Skin epidermis (tissue), 12 donors: ENCODE measurements around the gene HDGFL3.
A peak's percentile ranks its signal among the peaks of the same experiment; 100 is the strongest.
"Not testable (repeated sequence)": the region's sequence is repeated elsewhere in the genome, so short reads cannot be mapped to it uniquely, and the experiment has no call there.

ENCODE experiments used
- H3K27ac ChIP-seq, 21 experiments: fragments of 200-600 bp; sonication (generic) in 11 of 21; one replicate each; pipeline ENCODE4 v1.5.0; 2020; ENCODE audit warnings: mild to moderate bottlenecking in 3 of 21, inconsistent platforms in 2 of 21, moderate library complexity in 2 of 21
- H3K4me3 ChIP-seq, 7 experiments: fragments of 200-600 bp; sonication (generic) in 2 of 7; one replicate each; pipeline ENCODE4 v1.5.0; 2020; ENCODE audit warnings: inconsistent platforms in 2 of 7, mild to moderate bottlenecking in 2 of 7, moderate library complexity in 1 of 7

Gene HDGFL3

DNA sequence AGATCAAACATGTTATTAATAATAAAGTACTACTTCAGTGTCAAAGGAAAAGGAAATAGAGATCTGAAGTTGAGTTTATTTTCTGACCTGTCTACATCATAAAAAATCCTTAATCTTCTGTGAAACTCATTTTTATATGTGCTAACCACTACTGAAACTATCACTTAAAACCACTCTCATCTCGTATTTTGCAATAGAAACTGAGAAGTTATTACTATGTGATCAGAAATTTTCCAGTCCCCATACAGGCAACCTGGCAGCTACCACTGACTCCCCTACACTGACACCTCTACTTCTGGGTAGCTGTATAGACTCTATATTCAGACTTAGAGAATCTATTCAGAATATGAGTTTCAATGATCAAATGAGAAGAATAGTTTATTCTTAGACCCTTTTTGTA, 8.3 kb downstream of the HDGFL3 start:
- Histone ChIP-seq H3K27ac (no peak overlapping the region), H3K4me3 (no peak overlapping the region)

DNA sequence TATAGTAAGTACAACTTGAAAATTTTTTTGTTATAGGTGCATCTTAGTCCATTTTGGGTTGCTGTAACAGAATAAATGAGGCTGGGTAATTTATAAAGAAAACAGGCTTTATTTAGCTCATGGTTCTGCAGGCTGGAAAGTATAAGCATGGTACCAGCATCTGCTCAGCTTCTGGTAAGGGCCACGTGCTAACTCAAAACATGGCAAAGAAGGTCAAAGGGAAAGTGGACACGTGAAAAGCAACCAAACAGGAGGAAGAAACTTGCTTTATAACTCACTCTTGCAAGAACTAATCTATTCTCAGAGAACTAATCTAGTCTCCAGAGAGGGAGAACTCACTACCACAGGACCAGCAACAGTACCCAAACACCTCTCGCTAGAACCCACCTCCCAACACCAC, 9.1 kb downstream of the HDGFL3 start:
- H3K4me3 ChIP-seq, result no peak overlapping the region
- no peak overlapping the region for H3K27ac ChIP-seq

DNA sequence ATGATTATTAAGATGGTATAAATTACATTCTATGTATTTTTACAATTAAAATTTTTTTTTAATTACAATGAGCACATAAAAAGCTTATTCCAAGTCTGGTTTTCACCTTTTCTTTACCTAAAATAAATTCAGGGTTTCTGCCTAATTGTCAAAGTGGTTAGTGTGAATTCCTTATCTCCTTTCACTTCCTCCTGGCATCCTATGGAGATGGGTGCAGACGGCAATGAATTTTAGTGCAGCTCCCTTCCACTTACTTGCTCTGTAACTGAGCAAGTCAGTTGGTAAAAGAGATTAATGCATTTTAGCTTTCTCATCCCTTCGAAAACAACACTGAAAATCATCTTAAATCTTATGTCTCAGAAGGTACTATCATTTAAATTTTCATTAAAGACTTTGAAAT, 13.1 kb downstream of the HDGFL3 start:
- Histone ChIP-seq H3K4me3 (no peak overlapping the region), H3K27ac (no peak overlapping the region)

DNA sequence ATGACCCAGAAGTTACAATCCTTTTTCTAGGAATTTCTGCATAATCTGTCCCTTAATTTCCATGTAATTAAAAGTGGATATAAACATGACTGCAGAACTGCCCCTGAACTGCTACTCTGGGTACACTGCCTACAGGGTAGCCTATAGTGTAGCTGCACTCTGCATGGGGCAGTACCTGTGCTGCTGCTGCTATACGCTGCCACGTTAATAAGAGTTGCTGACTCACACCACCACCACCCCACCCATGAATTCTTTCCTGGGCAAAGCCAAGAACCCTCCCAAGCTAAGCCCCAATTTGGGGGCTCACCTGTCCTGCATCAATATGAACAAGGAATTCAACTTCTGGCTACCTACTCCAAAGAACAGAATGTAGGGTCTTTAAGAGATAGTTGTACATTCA, 13.9 kb downstream of the HDGFL3 start:
- Histone ChIP-seq H3K27ac (no peak overlapping the region), H3K4me3 (no peak overlapping the region)

DNA sequence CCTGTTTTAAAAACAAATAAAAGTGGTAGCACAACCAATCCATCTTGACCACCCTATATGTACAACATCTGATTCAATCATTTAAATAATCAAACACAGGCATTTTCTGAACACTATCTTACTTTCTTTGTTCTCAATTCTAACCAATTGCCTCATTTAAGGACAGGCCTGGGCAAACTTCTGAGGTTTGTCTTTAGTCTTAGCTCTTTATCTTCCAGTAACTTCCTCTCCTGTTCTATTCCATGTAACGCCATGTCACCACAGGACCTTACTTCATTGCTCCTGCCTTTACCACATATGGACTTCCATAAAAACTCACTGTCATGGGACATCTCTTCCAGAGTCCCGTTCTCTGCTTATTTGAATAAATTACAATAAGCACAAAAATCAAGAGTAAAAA, 14.9 kb downstream of the HDGFL3 start:
- no peak overlapping the region for H3K27ac ChIP-seq
- no peak overlapping the region for H3K4me3 ChIP-seq

DNA sequence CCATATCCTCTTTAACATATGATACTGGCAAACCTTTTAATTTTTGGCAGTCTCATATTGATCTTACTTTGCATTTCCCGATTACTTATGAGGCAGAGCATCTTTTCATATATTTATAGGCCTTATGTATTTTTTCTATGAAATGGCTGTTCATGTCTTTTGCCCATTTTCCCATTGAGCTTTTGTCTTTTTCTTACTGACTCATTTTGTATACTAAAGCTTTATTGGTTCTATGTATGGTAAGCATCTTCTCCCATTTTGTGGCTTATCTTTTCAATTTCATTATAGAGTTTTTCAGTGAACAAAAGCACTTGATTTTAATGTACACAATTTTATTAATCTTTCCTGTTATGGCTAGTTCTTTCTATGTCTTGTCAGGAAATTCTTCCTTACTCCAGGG, 17.2 kb downstream of the HDGFL3 start:
- H3K4me3 ChIP-seq, result no peak overlapping the region
- H3K27ac ChIP-seq, result no peak overlapping the region

DNA sequence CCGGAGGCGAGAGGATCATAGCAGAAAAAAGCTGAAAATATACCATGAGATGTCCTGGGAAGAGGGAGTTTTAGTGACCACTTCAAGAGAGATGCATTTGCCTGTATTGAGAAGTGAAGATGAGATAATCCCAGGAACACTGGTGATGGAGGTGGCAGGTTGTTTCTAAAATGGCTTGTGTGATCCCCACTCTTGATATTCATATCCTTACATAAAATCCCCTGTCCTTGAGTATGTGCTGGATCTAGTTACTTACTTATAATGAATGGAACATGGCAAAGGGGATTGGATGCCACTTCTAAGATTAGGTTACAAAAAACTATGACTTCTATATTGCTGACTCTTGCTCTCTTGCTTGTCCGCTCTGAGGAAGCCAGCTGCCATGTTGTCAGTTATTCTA, 22.1 kb downstream of the HDGFL3 start:
- Histone ChIP-seq H3K27ac (no peak overlapping the region), H3K4me3 (no peak overlapping the region)

DNA sequence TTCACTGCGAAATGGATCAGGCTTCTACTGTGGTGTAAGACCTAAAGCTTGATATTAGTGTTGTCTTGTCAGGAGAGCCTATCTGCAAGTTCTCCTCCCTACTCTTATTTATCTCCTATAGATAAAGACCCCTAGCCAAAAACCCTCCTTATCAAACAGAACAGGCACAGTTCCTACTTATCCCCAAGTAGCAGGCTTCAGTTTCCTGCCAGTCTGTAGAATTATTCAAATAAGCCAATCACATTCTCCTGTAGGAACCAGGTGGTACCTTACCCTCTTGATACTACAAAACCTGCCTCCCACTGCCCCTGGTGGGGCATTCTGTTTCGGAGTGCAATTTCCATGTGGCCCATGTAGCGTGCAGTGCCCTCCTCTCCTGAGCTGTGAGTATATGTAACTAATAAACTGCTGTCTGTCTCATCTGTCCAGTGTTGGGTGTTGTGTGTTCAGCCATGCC, 28.7 kb downstream of the HDGFL3 start:
- no peak overlapping the region for H3K4me3 ChIP-seq
- H3K27ac ChIP-seq, result no peak overlapping the region

DNA sequence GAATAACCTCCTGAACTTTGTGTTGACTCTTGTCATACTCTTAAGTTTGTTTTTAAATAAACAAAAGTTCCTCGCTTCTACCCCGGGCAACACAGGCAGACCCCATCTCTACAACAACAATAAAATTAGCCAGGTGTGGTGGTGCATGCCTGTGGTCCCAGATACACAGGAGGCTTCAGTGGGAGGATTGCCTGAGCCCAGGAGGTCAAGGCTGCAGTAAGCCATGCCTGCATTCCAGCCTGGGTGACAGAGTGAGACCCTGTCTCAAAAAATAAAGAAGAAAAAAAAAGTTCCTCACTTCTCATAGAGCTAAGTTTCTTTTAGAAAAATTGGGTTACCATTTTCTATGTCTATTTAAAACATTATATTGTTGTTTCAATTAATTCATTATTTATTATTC, 29.2 kb downstream of the HDGFL3 start:
- no peak overlapping the region for H3K27ac ChIP-seq
- H3K4me3 ChIP-seq, result no peak overlapping the region

DNA sequence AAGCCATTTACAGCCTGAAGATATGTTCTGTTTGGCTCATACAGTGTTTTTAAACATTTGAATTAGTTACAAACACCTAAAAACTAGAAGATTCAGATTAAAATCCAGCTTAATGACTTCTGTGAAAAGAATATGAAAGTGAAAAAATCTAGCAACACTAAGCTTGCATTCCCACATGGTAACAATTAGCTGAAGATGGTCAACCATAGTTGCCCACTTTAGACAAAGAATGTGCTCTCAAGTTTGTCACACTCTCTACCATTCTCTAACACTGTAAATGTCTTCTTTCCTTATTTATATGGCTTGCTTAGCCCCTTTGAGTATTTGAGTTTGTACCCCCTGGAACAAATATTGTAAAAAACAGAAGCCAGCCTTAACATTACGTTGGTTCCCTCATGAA, 32.7 kb downstream of the HDGFL3 start:
- Histone ChIP-seq H3K27ac (peak overlapping the region in 1 of 21 experiments; percentile 36), H3K4me3 (no peak overlapping the region)

DNA sequence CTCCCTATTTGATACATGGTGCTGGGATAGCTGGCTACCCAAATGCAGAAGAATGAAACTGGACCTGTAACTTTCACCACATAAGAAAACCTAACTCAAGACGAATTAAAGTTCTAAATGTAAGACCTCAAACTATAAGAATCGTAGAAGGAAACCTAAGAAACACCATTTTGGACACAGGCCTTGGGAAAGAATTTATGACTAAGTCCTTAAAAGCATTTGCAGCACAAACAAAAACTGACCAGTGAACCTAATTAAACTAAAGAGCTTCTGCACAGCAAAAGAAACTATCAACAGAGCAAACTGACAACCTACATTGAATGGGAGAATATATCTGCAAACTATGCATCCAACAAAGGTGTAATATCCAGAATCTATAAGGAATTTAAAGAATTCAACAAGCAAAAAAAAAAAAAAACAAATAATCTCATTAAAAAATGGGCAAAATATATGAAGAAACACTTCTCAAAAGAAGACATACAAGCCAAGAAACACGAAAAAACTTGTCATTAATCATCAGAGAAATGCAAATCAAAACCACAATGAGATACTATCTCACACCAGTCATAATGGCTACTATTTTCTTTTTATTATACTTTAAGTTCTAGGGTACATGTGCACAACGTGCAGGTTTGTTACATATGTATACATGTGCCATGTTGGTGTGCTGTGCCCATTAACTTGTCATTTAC, 37.0 kb downstream of the HDGFL3 start:
- no peak overlapping the region for H3K27ac ChIP-seq
- H3K4me3 ChIP-seq, result no peak overlapping the region

DNA sequence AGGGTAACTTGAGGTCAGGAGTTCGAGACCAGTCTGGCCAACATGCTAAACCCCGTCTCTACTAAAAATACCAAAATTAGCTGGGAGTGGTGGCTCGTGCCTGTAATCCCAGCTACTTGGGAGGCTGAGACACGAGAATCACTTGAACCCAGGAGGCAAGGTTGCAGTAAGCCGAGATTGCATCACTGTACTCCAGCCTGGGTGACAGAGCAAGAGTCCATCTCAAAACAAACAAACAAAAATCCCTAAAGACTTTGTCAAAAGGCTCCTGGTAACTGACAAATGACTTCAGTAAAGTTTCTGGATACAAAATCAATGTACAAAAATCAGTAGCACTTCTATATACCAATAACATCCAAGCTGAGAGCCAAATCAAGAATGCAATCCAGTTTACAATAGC, 38.0 kb downstream of the HDGFL3 start:
- H3K27ac ChIP-seq, H3K4me3 ChIP-seq: not testable (repeated sequence)

DNA sequence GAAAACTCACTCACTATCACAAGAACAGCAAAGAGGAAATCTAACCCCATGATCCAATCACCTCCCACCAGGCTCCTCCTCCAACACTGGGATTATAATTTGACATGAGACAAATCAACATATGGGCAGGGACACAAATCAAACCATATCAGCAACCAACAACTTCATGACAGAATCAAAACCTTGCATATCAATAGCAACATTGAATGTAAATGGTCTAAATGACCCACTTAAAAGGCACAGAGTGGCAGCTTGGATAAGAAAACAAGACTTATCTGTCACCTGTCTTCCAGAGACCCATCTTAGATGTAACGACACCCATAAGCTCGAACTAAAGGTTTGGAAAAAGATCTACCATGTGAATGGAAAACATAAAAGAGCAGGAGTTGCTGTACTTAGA, 40.8 kb downstream of the HDGFL3 start:
- Histone ChIP-seq H3K27ac (no peak overlapping the region), H3K4me3 (no peak overlapping the region)

DNA sequence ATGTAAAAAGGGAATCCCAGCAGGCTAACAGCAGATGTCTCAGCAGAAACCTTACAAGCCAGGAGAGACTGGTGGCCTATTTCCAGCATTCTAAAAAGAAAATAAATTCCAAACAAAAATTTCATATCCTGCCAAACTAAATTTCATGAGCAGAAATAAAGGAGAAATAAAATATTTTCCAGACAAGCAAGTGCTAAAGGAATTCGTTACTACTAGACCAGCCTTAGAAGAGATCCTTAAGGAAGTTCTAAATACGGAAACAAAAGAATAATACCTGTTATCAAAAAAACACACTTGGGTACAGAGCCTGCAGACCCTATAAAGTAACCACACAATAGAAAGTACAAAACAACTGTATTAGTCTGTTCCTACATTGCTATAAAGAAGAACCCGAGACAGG, 41.4 kb downstream of the HDGFL3 start:
- no peak overlapping the region for H3K27ac ChIP-seq

DNA sequence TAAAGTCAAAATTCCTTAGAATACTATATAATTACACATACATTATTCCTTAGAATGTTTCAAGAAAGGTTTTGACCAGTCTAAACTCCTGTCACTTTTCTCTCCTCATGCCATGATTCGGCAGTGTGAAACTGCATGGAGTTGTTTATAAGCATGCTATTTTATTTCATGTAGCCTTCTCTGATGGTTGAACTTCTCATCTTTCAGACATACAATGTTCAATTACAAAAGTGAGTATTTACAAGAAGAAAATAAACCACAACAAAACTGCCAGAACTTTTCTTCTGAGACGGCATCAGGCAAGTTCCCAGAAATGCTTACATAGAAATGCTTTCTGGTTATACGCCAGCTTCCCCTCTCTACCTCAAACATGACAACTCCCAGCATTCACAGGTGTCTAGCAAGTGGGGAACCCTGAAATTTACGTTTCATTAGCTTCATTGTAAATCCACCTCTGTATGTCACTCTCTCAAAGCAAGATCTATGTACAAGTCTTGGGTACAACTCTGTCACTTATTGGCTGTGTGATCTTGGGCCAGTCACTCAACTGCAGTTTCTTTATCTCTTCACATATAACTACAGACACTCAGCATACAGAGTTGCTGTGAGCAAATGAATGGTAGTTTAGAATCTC, 42.7 kb downstream of the HDGFL3 start:
- no peak overlapping the region for H3K27ac ChIP-seq
- H3K4me3 ChIP-seq, result no peak overlapping the region

More for the DNA sequence above, 41.4 kb downstream of the HDGFL3 start:
- no peak overlapping the region for H3K4me3 ChIP-seq

DNA sequence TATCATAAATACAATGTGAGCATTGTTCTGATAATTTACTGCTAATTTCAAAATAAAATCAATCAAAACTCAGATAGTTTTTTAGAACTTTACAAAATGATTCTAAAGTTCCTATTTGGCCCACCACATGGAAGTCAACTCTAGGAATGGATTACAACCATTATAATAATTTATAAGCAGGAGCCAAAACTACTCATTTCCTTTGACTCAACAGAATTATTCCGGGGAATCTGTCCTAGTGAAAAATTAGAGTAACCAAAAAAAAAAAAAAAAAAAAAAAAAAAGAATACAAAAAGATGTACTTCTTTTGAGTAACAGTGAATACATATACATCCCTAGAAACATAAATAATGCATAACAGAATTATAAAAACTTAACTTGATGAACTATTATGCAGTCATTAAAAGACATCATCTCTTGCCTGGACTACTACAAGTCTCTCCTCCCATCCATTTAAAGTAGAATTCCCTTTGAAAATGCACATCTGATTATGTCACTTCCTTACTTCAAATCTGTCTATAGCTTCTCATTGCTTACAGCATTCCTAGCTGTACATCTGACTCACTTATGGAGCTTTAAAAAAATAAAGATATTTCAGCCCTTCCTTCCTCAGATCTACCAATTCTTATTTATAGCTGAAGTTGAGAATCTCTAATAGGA, 43.4 kb downstream of the HDGFL3 start:
- H3K4me3 ChIP-seq, result no peak overlapping the region
- no peak overlapping the region for H3K27ac ChIP-seq

DNA sequence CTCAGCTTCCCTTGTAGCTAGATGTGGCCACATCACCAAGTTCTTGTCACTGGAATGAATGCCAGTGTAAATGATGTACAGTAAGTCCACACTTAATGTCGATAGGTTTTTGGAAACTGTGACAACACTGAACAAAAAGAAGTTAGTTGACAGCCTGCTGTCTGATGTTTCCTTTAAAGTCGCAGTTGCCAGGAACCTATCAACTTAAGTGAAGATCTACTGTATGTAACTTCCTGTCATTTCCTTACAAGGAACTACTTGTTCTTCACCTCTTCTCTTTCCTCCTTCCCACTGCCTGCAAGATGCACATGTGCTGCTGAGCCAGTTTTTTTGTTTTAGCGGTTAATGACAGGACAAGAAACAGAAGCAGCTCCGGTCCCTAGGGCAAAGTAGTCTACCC, 44.6 kb downstream of the HDGFL3 start:
- Histone ChIP-seq H3K27ac (no peak overlapping the region), H3K4me3 (no peak overlapping the region)

DNA sequence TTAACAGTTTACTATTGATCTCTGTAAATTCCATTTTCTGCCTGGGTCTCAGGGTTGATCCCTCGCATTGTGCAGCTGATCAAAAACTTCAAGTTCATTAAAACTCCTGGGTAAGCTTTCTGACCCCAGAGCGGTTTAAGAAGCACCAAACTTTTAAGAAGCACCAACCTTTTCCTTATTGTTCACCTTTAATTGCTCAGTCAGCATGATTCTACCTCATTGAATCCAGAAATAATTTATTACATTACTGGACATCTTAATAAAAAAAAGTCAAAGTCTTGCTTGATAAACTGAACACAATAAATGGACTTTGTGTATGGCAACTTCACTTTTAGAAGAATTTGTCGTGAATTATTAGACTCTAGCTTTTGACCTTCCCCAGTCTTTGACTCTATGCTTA, 46.9 kb downstream of the HDGFL3 start:
- Histone ChIP-seq H3K4me3 (no peak overlapping the region), H3K27ac (no peak overlapping the region)

DNA sequence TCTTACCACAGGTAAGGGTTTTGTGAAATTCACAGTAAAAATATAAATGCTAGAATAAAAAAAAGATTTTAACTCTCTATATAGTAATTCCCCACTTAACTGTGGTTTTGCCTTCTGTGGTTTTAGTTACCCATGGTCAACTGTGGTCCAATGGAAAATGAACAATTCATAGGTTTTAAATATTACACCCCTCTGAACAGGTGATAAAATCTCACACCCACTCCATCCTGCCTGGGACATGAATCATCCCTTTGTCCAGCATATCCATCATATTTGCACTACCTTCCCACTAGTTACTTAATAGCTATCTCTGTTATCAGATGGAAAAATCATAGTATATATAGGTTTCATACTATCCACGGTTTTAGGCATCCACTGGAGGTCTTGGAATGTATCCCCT, 49.2 kb downstream of the HDGFL3 start:
- Histone ChIP-seq H3K27ac (no peak overlapping the region), H3K4me3 (no peak overlapping the region)

DNA sequence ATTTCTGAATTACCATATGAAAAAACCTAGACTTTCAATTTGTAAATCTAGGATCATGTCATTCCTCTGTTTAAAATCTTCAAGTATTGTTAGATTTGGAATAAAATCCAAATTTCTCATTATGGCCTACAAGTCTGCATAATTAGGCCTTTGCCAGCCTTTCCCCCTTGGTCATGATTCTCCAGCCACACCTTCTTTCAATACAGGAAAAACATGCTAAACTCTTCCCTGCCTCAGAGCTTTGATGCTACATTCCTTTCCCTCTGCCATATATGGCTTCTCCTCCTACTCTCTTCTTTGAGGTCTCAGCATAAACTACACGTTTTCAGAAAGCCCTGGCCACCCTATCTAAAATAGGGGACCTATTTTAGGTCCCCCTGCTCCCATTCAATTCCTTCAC, 51.7 kb downstream of the HDGFL3 start:
- no peak overlapping the region for H3K4me3 ChIP-seq
- H3K27ac ChIP-seq, result no peak overlapping the region

DNA sequence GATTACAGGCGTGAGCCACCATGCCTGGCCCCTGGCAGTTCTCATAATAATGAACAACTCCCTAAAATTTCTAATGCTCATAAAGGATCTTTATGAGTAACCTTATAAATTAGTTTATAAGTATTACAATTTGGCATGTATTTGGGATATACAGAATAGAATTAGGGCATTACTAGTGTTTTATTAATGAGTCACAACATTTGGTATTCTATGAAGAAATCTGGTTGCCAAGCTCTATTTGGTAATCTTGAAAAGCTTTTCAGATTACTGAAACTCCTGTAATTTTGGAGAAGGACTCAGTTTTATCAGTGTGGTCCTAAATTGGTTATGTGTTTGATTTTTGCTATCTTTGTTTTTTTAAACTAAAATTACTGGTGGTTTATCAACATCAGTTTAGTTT, 54.3 kb downstream of the HDGFL3 start:
- Histone ChIP-seq H3K4me3 (no peak overlapping the region), H3K27ac (no peak overlapping the region)
